GM21360 (cell line): ENCODE results near the gene TNFSF18.
"Not testable (repeated sequence)": the region's sequence is repeated elsewhere in the genome, so short reads cannot be mapped to it uniquely, and the experiment has no call there.

Source experiments
- ATAC-seq: cut with Tn5 transposase; IDR thresholded peaks from one replicate; pipeline ENCODE4 v1.9.1; 2021; ENCODE audit warnings: mild to moderate bottlenecking, moderate library complexity; ENCODE audit not compliant: unreplicated experiment

TNFSF18 gene

GRCh38 chr1:173050865-173051264, at the start of gene TNFSF18:
TSS of gene TNFSF18 (minus strand) at chr1:173050941. CDS start at chr1:173050896, 45 bp downstream.
- ATAC-seq: no peak

DNA sequence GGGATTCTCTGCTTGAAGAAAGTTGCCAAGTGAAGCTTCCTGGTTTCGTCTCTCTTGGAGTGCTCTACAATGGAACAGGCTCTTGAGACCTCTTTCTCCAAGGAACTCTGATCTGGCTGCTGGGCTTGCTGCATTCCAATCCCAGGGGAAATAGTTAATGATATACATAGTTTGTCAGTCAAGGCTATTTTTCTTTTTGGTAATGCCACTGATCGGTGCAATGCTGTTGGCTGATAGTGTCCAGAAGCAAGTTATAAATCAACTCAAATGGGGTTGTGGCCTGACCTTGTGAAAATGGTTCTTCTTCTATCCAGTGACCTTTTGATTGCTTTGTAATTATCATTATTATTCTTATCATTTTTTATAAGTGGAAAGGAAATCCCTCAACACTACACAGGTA, 48.4 kb upstream of the TNFSF18 start:
- ATAC-seq: no peak

GRCh38 chr1:173098117-173098516, 47.4 kb upstream of the TNFSF18 start:
- ATAC-seq: no peak

- no peak for ATAC-seq
Measured at GRCh38 chr1:173097001-173097400, 46.3 kb upstream of the TNFSF18 start.

GRCh38 chr1:173095632-173096031, 44.9 kb upstream of the TNFSF18 start:
- ATAC-seq: no peak

GRCh38 chr1:173094541-173094940, 43.8 kb upstream of the TNFSF18 start:
- ATAC-seq: no peak

DNA sequence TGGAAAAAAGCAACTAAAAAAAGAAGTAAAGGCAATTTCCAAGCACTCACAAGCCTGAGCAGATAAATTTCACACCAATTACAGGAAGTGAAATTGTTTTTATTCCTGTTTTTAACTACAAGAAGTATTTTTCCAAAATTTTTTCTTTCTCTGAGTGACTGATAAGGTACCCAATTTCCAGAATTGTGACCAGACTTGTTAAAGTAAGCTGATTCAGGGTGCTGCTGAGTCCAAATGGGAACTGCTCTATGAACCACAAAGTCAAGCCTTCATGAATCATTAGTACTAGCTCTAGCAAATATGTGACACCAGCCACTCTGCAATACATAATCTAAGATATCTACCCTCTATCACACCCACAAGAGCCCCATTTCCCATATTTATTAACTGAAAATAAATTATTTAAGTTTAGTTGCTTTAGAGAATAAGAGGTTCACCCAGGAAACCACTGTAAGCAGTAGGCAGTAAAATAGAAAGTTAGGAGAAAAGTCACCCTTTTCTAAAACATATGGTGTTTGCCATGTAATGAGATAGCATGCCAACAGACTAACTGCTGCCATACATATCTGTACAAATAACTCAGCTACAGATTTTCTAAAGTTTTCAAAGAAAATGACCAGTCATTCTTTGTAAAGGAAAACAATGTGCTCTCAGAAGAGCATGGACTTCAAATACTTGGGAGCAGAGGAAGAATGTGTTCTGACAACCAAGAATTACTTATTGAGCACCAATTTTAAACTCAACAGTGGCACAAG, 43.1 kb upstream of the TNFSF18 start:
- ATAC-seq: no peak

DNA sequence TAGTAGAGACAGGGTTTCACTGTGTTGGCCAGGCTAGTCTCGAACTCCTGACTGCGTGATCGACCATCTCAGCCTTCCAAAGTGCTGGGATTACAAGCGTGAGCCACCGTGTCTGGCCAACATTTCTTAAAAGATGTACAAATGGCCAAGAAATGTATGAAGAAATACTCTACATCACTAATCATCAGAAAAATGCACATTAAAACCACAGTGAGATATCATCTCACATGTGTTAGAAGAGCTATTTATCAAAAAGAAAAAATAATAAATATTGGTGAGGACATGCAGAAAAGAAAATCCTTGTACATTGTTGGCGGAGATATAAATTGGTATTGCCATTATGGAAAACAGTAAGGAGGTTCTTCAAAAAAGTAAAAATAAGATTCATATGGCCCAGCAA, 33.6 kb upstream of the TNFSF18 start:
- ATAC-seq: no peak

DNA sequence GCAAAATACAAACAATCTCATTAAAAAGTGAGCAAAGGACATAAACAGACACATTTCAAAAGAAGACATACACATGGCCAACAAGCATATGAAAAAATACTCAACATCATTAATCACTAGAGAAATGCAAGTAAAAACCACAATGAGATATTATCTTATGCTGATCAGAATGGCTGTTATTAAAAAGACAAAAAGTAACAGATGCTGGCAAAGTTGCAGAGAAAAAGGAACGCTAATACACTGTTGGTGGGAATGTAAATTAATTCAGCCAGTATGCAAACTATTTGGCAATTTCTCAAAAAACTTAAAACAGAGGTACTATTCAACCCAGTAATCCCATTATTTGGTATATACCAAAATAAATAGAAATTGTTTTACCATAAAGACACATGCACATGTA, 32.2 kb upstream of the TNFSF18 start:
- ATAC-seq: no peak

- not testable (repeated sequence) for ATAC-seq
Measured at GRCh38 chr1:173074217-173074616, 23.5 kb upstream of the TNFSF18 start.

GRCh38 chr1:173064011-173064410, 13.3 kb upstream of the TNFSF18 start:
- no peak for ATAC-seq

GRCh38 chr1:173063171-173063570, 12.4 kb upstream of the TNFSF18 start:
- no peak for ATAC-seq

- ATAC-seq: no peak
Measured at GRCh38 chr1:173062150-173062938, 11.6 kb upstream of the TNFSF18 start.

DNA sequence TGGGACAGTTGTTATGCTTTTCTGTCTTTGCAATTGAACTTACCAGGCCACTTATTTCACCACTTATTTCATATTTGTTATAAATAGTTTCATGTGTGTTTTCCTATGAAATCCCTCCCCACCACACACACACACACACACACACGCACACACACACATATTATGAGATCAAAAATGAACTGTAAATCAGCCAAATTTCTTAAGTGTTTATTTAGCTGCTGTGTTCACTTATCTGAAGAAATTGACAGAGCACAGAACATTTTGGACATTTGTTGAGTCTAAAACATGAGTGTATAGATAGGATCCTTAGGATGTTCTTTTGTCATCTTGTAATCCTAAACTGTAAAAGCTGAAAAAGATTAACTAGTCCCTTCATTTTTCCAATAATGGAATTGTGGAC, 7.8 kb upstream of the TNFSF18 start:
- ATAC-seq: no peak

DNA sequence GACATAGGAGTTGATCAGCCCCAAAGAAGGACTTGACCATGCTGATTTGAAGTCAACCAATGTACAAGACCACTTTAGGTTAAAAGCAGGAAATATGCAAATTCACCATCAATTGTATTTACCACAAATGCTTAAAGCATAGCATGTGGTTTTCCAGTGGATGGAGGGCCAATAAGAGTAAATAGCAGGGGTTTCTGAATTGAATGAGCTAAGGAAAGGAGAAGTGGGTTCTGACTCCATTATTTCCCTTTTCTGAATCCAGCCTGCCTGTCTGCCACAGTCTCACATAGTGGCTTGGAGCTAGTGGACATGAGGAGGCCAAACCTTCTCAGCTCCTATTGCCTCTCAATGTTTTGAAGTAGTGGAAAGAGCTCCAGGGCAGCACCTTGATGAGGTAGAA, 7.2 kb upstream of the TNFSF18 start:
- no peak for ATAC-seq

DNA sequence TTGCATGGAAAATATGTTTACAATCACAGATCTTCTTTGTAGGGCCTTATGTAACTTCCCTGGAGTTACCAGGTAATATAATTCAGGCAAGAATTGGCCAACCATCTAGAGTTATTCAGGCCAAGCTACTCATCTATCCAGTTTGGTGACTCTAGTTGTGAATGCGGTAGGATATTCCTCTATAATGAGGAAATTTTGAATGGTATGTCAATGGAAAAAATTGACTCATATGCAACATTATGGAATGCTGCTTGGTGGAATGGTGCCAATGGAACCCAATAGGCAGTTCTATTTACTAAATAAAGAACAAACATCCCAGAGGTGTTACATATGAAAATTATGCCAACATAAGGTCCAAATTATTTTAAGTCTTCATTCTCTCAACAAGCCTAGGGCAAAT, 5.6 kb upstream of the TNFSF18 start:
- no peak for ATAC-seq

DNA sequence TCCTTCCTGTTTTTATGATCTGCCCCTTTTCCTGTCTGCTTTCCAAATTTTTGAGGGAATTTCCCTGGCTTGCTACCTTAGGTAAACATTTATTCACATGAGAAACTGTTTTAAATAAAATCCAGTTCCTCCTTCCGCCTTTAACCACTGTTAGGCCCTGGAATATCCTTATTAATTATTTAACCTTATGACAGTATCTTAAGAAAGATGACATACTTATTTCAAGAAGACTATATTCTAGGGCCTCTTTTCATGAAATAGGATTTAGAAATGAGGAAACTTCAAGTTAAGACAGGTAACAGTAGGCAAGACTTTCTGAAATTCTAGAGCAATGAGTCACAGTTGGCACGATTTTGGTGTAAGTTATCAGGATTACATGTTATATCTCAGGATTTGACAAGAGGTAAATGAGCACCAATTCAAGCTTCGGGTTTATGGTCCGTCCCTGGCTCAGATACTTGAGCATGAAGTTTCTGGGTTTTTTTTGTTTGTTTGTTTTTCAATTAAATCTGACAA, 2.0 kb upstream of the TNFSF18 start:
- ATAC-seq: no peak

DNA sequence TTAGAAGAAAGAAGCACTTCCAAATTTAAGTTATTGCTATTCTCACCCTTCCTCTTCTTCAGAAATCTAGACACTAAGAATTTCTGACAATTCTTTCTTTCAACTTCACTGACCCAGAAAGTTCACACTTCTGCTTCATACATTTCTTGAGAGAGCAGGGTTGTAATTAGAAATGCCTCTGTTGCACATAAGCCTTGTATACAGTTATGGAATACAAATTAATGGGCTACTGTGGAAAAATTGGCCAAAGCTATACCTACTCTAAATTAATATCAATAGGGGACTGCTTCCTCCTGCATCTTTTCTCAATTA, 1.5 kb downstream of the TNFSF18 start:
- ATAC-seq: no peak

DNA sequence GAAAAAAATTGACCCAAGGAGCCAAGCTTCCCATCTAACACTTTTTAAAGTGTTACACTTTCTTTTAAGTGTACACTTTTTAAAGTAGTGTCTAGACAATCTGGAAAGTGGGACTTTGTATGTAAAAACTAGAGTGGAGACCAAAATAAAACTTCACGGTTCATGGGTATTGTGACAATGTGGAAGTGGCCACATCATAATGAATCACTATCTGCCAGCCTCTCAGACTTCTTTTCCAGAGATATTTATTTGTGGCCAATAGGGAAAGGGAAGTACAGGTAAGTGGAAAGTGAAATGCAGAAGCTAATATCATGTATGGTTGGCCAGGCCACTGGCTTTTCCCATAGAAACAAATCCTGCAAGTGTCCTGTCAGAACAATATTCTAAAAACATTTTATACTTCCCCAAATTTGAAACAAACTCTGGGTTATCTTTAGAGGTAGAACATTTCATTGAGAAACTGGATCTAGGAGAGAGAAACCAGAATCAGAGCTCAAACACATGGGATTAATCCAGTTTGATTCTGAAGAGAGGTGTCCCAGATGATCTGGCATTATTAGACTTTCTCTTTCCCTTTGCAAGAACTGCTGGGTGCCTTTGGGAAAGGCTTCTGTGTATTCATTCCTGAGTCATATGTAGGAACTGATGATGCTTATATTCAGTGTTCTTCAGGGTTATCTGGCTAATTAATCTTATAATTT, 2.0 kb downstream of the TNFSF18 start:
- no peak for ATAC-seq

GRCh38 chr1:173044656-173045055, 6.1 kb downstream of the TNFSF18 start:
- no peak for ATAC-seq

DNA sequence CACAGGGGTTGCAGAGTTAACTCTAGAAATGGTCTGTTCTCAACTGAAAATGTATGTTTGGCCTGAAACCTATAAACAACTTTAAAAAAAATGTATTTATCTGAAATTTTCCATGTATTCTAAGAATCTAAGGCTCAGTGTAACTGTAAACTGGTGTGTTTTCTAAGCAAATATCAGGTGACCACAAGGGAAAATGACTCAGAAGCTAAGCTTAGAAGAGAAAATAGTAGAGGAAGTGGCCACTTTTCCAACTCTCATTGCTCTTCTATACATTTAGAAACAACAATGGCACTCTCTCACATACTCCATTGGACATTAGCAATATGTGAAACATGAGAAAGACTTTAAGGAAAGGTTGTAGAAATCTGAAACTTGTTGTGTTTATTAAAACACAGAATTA, 7.5 kb downstream of the TNFSF18 start:
- ATAC-seq: no peak

- ATAC-seq: no peak
Measured at GRCh38 chr1:173042806-173043205, 7.9 kb downstream of the TNFSF18 start.
